ENCODE results near the gene MYBPH.

The MYBPH gene, protein sequence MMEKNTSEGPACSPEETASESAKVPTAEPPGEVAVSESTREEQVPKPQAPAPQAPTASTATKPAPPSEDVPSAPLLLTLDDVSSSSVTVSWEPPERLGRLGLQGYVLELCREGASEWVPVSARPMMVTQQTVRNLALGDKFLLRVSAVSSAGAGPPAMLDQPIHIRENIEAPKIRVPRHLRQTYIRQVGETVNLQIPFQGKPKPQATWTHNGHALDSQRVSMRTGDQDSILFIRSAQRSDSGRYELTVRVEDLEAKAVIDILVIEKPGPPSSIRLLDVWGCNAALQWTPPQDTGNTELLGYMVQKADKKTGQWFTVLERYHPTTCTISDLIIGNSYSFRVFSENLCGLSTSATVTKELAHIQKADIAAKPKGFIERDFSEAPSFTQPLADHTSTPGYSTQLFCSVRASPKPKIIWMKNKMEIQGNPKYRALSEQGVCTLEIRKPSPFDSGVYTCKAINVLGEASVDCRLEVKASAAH

DNA sequence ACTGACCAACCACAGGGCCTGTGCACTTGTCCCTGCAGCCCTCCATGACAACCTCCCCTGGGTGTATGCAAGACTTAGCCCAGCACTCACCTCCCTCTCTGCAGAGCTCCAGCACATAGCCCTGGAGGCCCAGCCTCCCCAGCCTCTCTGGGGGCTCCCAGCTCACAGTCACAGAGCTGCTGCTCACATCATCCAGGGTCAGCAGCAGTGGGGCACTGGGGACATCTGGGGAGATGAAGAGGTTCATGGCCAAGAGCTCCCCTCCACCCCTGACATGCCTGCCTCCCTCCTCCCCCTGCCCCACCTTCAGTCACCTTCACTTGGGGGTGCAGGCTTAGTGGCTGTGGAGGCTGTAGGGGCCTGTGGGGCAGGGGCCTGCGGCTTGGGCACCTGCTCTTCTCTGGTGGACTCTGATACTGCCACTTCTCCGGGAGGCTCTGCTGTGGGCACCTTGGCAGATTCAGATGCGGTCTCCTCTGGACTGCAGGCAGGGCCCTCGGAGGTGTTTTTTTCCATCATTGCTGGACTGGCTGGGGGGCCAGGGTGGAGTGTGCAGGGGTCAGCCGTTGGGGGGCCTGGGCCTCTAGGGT is at the start of gene MYBPH:
MYBPH (minus strand) TSS at position 590 of the 590 bp plus-strand sequence; CDS start at position 519, 71 bp downstream.
- Histone ChIP-seq H3K9me3 (replicated peaks in 1 of 11) (no peaks in the 10 kb centered on the region), H3K27me3 (peaks cover 0 to 17% (median 0%) of the 10 kb centered on the region in 11 experiments; a peak in 3 of 22 replicates), H3K4me3 (peak within 1 kb of the TSS; percentile 12 to 64 (median 40); a peak in 16 of 20 replicates), H3K36me3 (peaks cover 0 to 15% (median 0%) of the 10 kb centered on the region in 11 experiments; a peak in 7 of 22 replicates), H4K20me1 (peaks cover 0 to 8% (median 0%) of the 10 kb centered on the region in 11 experiments; a peak in 3 of 22 replicates), H3K9ac (peak within 1 kb of the TSS; percentile 35 to 80 (median 55); a peak in 18 of 22 replicates), H3K4me1 (peaks cover 81 to 100% (median 99%) of the 10 kb centered on the region in 10 experiments), H3K27ac (peak within 1 kb of the TSS in 9 of 11 experiments; percentile 40 to 79 (median 65); a peak in 18 of 22 replicates), H3K4me2 (peak within 1 kb of the TSS; percentile 85 to 99 (median 94))
- no peak for TF ChIP-seq Cebpa-rat (IDR thresholded peaks at IDR 0.05)

DNA sequence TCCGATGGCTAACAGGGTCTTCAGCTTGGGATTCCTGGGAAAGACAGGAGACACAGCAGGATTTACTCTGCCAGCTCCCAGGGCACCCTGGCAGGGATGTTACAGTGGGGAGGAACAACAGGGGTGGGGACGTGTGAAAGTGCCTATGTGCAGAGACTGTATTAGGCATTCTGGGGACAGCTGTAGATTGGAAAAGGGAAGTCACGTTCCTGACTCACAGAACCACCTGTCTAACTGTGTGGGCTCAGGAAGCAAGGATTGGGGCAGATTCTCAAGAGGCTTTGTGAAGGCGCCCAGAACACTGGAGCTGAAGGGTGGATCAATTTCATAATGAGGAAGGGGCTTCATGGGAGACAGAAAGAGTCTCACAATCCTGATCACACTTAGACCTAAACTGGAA is 49.4 kb upstream of the MYBPH start:
- no peaks in the 10 kb centered on the region for H3K9me3 ChIP-seq (replicated peaks in 1 of 11)
- H3K27me3 ChIP-seq, result no peaks in the 10 kb centered on the region
- H3K9ac ChIP-seq, result no peak overlapping the region
- H3K4me3 ChIP-seq, result no peak overlapping the region
- no peaks in the 10 kb centered on the region for H4K20me1 ChIP-seq
- H3K27ac ChIP-seq, result no peak overlapping the region
- peak overlapping the region in 1 of 11 experiments; percentile 9; a peak in 1 of 22 replicates for H3K4me2 ChIP-seq
- no peaks in the 10 kb centered on the region for H3K36me3 ChIP-seq
- TF ChIP-seq Cebpa-rat (IDR thresholded peaks at IDR 0.05), result no peak
- H3K4me1 ChIP-seq, result peaks cover 0 to 6% (median 0%) of the 10 kb centered on the region in 10 experiments; a peak in 1 of 20 replicates

DNA sequence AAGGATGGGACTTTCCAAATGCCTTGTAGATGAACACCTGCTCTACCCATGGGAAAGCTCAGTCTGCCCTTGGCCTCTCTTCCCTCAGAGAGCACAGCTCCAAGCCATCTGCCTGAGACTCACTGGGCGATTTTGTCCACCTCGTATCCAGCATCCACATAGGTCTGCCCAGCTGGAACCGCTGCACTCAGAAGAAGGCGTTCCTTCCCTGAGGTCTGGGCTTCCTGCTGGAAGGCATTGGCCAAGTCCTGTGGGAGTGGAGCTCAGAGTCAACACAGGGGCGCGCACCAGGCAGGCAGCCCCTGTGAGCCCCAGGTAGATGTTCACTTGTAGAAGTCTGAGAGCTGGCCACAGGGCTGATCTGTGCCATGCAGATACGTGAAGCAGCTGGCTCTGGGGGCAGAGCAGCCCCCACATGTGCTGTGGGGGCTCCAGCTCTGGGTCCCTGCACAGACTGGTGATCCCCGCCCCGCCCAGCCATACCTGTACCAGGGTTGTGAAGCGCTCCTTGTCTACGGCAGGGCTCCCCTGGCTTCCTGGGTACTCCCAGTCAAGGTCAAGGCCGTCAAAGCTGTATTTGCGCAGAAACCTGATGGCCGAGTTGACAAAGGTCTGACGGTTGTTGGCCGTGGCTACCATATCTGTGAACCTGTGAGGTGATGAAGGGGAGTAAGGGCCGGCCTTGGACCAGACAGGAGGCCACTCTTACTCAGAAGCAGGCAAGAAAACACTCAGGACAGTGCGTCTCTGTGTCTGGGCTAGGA is 47.6 kb upstream of the MYBPH start:
- H3K9ac ChIP-seq, result no peak overlapping the region
- no peaks in the 10 kb centered on the region for H3K9me3 ChIP-seq (replicated peaks in 1 of 11)
- no peaks in the 10 kb centered on the region for H3K27me3 ChIP-seq
- peaks cover 0 to 9% (median 3%) of the 10 kb centered on the region in 10 experiments; a peak in 15 of 20 replicates for H3K4me1 ChIP-seq
- no peaks in the 10 kb centered on the region for H4K20me1 ChIP-seq
- H3K36me3 ChIP-seq, result no peaks in the 10 kb centered on the region
- no peak overlapping the region for H3K4me2 ChIP-seq
- no peak for TF ChIP-seq Cebpa-rat (IDR thresholded peaks at IDR 0.05)
- no peak overlapping the region for H3K27ac ChIP-seq
- no peak overlapping the region for H3K4me3 ChIP-seq

DNA sequence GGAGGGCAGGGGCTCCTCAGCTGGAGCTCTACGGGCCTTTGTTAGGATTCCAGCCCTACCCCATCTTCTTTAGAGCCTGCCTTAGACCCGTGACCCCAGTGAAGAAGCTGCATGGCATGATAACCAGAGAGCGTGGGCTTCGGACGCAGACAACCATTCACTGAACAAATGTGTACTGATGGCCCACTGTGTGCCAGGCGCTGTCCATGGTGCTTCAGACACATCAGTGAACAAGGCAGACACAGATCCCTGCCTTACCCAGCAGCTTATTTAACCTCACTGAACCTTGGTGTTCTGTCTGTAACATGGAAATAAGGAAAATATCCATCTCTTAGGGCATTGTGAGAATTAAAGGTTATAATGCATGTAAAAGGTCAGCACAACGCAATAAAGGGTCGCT is 44.3 kb upstream of the MYBPH start:
- H3K4me3 ChIP-seq, result no peak overlapping the region
- H3K4me2 ChIP-seq, result no peak overlapping the region
- H3K27ac ChIP-seq, result no peak overlapping the region
- peaks cover 30 to 37% (median 36%) of the 10 kb centered on the region in 10 experiments for H3K4me1 ChIP-seq
- H3K27me3 ChIP-seq, result 0 out of 22 replicates have a peak, but pooled peaks cover 0 to 8% (median 0%) of the 10 kb centered on the region in 11 experiments
- no peak for TF ChIP-seq Cebpa-rat (IDR thresholded peaks at IDR 0.05)
- no peaks in the 10 kb centered on the region for H3K36me3 ChIP-seq
- H3K9me3 ChIP-seq (replicated peaks in 1 of 11), result no peaks in the 10 kb centered on the region
- no peak overlapping the region for H3K9ac ChIP-seq
- H4K20me1 ChIP-seq, result peaks cover 0 to 9% (median 0%) of the 10 kb centered on the region in 11 experiments; a peak in 1 of 22 replicates

DNA sequence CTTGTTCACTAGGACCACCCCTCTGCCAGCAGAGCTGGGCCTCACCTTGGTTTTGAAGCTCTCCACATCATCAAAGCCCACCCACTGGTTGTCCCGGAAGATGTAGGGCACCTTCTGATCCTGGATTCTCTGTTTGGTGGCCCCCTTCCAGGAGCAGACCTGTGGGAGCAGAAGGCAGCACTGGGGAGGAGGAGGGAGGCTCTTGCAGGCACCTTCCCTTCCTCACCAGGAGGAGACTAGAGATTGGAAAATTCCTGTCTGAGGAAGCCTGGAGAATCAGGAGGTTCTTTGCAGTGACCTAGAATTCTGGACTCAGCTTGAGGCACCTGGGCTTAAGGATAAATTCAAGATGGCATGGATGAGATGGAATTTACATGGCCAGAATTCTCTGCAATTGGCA is 43.5 kb upstream of the MYBPH start:
- H3K9me3 ChIP-seq (replicated peaks in 1 of 11), result no peaks in the 10 kb centered on the region
- no peaks in the 10 kb centered on the region for H3K36me3 ChIP-seq
- H3K4me3 ChIP-seq, result no peak overlapping the region
- no peak overlapping the region for H3K27ac ChIP-seq
- peaks cover 38 to 44% (median 43%) of the 10 kb centered on the region in 10 experiments for H3K4me1 ChIP-seq
- H3K4me2 ChIP-seq, result no peak overlapping the region
- 0 out of 22 replicates have a peak, but pooled peaks cover 0 to 8% (median 0%) of the 10 kb centered on the region in 11 experiments for H3K27me3 ChIP-seq
- no peak overlapping the region for H3K9ac ChIP-seq
- TF ChIP-seq Cebpa-rat (IDR thresholded peaks at IDR 0.05), result no peak
- H4K20me1 ChIP-seq, result peaks cover 0 to 9% (median 0%) of the 10 kb centered on the region in 11 experiments; a peak in 1 of 22 replicates

DNA sequence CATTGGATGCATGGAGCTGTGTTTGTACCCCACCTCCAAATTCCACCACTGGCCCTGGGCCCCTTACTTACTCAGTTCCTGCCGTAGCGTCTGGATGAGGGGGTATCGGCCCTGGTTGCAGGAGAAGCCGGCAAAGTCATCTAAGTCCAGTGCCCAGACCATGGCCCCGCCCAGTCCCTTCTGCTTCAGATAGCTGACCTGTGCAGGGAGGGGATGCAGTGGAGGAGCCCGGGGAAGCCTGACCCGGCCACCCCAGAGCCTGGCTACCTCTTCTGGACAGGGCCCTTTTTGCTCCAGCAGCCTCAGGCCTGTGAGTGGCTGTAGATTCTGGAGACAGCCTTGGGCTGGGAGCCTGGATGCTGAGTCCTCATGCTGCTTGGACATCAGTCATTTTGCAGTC is 42.0 kb upstream of the MYBPH start:
- Histone ChIP-seq H3K9ac (peak overlapping the region in 7 of 11 experiments; percentile 10 to 63 (median 32); a peak in 9 of 22 replicates), H3K9me3 (replicated peaks in 1 of 11) (no peaks in the 10 kb centered on the region), H3K4me1 (peaks cover 39 to 58% (median 49%) of the 10 kb centered on the region in 10 experiments), H3K4me3 (peak overlapping the region in 1 of 10 experiments; percentile 3; a peak in 1 of 20 replicates), H3K27ac (peak overlapping the region in 7 of 11 experiments; percentile 29 to 57 (median 49); a peak in 12 of 22 replicates), H3K4me2 (peak overlapping the region; percentile 54 to 93 (median 82)), H4K20me1 (peaks cover 0 to 9% (median 0%) of the 10 kb centered on the region in 11 experiments; a peak in 1 of 22 replicates), H3K36me3 (no peaks in the 10 kb centered on the region), H3K27me3 (0 out of 22 replicates have a peak, but pooled peaks cover 0 to 8% (median 0%) of the 10 kb centered on the region in 11 experiments)
- no peak for TF ChIP-seq Cebpa-rat (IDR thresholded peaks at IDR 0.05)

DNA sequence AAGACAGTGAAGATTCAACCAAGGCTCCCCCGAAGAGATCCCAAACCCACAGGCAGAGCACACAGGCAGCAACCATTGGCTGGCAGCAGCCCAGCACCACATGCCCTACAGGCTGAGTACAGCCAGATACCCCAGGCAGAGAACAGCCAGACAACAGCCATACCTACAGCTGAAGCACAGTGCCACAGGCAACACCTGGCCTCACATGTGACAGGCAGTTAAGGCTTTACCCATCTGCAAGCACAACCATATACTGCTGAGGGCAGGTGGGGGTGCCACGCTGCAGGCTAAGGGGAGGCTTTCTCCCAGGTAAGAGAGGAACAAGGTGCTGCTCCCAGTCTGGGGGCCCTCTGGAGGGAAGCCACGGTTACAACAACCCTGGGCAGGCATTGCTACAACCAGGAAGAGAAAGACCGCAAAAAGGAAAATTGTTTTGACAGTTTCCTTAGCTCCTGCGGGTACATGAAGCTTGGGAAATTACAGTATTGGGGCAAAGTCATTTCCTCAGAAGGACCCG is 41.6 kb upstream of the MYBPH start:
- Histone ChIP-seq H3K27ac (peak overlapping the region in 6 of 11 experiments; percentile 19 to 64 (median 55); a peak in 12 of 22 replicates), H3K9ac (peak overlapping the region in 6 of 11 experiments; percentile 32 to 63 (median 42); a peak in 10 of 22 replicates), H3K4me2 (peak overlapping the region; percentile 54 to 93 (median 82)), H3K27me3 (0 out of 22 replicates have a peak, but pooled peaks cover 0 to 8% (median 0%) of the 10 kb centered on the region in 11 experiments), H4K20me1 (peaks cover 0 to 9% (median 0%) of the 10 kb centered on the region in 11 experiments; a peak in 1 of 22 replicates), H3K4me1 (peaks cover 39 to 58% (median 49%) of the 10 kb centered on the region in 10 experiments), H3K4me3 (peak overlapping the region in 1 of 10 experiments; percentile 3; a peak in 2 of 20 replicates), H3K36me3 (no peaks in the 10 kb centered on the region), H3K9me3 (replicated peaks in 1 of 11) (no peaks in the 10 kb centered on the region)
- TF ChIP-seq Cebpa-rat (IDR thresholded peaks at IDR 0.05), result peak in 2 of 11 experiments; percentile 31 to 38; a peak in 1 of 22 replicates
